ENCODE data around the gene SLC7A1. TPM values are rescaled to one million over a fixed set of nuclear protein-coding genes. Genes with fewer than 3 reads are reported as not detected.

SLC7A1 gene
- total and polyA plus RNA-seq, 2 experiments from 2014 or later, result 23.0 to 74.7 TPM

DNA sequence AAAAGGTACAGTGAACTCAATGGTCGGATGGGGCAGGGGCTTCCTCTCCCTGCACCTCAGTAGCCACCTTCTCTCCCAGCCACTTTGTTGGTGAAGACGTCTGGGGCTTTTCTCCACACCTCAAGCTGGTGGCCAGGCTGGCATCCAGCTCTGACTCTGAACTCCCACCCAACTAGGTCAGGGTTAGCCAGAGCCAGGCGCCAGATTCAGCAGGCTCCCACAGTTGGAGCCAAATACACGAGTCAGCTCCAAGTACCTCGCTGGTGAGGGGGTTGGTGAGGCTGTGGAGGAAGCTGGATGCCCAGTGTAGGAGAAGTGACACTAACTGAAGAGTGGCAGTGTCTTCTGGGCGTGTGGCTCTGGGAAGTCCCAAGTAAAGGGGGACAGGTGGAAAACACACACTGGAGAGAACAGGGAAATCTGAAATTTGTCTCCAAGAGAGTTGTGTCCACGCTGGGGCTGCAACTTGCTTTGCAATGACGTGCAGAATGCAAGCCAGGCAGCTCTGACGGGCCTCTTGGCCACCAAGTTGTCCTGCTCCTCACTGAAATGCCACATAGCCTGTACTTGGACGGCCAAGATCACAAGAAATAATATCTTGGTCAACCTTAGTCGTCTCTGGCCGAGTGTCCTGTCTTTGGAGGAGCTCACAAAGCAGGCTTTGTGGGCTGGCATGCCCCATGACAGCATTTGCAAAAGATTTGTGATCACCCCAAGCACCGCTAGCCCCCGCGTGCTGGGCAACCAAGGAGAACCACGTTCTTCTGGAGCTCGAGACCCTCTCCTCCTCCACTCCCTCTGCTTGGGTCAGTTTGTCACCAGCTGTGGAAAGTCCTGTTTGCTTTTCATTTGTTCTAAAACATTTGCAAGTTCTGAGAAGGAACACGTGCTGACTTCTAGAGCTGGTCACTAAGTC is 18.1 kb downstream of the SLC7A1 start (continued):
- TF ChIP-seq ZNF462 (CRISPR knock-in tag; IDR thresholded peaks at IDR 0.05), result no peak
- no peak for TF ChIP-seq EZH2 (IDR thresholded peaks at IDR 0.05; ENCODE audit: low read depth, unreplicated experiment)
- no peak for TF ChIP-seq POLR2AphosphoS5 (IDR thresholded peaks at IDR 0.05; ENCODE audit: low read depth)
- no peak for TF ChIP-seq CREB1 (CRISPR knock-in tag; IDR thresholded peaks at IDR 0.05; ENCODE audit: low read depth)
- TF ChIP-seq REST (IDR thresholded peaks at IDR 0.05; ENCODE audit: unreplicated experiment), result no peak
- TF ChIP-seq STAT1 (IDR thresholded peaks at IDR 0.05; ENCODE audit: unreplicated experiment), result no peak
- TF ChIP-seq, protein P1, sequence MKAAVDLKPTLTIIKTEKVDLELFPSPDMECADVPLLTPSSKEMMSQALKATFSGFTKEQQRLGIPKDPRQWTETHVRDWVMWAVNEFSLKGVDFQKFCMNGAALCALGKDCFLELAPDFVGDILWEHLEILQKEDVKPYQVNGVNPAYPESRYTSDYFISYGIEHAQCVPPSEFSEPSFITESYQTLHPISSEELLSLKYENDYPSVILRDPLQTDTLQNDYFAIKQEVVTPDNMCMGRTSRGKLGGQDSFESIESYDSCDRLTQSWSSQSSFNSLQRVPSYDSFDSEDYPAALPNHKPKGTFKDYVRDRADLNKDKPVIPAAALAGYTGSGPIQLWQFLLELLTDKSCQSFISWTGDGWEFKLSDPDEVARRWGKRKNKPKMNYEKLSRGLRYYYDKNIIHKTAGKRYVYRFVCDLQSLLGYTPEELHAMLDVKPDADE (IDR thresholded peaks at IDR 0.05), result no peak
- TF ChIP-seq EZH2phosphoT487 (IDR thresholded peaks at IDR 0.05; ENCODE audit: unreplicated experiment), result no peak
